AG04450 (cell line): ENCODE measurements around the gene TUB. TPM values are rescaled to one million over a fixed set of nuclear protein-coding genes. Genes with fewer than 3 reads are reported as not detected.

Experiments
- CTCF ChIA-PET: fragments of 300-600, 350-600 bp; formaldehyde crosslinking; extraction: SDS; loops from one replicate; lab custom pipeline; 2022; ENCODE audit warnings: antibody characterized with exemption, inconsistent platforms; lab: Charles Lee
- POLR2A ChIA-PET: fragments of 350-600 bp; formaldehyde crosslinking; extraction: SDS; loops from one replicate; lab custom pipeline; 2021; ENCODE audit warnings: antibody characterized with exemption, inconsistent platforms; lab: Yijun Ruan, JAX
- DNase-seq: peaks from one replicate; pipeline ENCODE4 v3.0.0-alpha.2; 2011; ENCODE audit warnings: low read depth, low spot score
- H3K27ac ChIP-seq: one replicate; pipeline ENCODE4 v1.5.1; 2012; ENCODE audit warnings: low read depth, low read length, control low read depth
- H3K27me3 ChIP-seq: one replicate; pipeline ENCODE4 v1.6.0; 2012; ENCODE audit warnings: low read length; ENCODE audit not compliant: control insufficient read depth, insufficient read depth
- H3K4me3 ChIP-seq: 2 replicates; pipeline ENCODE4 v1.5.1; 2011; ENCODE audit warnings: mild to moderate bottlenecking, low read depth, low read length, control low read depth
- H3K9me3 ChIP-seq: 2 replicates; pipeline ENCODE4 v1.5.1; 2012; ENCODE audit warnings: low read length; ENCODE audit not compliant: control insufficient read depth, insufficient read depth
- polyA plus RNA-seq: library from polyadenylated mRNA; depleted of rRNA; stranded (reverse); fragments of >200 nt; gene quantifications from 2 replicates; pipeline ENCODE4 v1.2.3, GENCODE V29; 2011
- TF ChIP-seq, protein P1 (sequence below): IDR thresholded peaks from 2 replicates; pipeline ENCODE4 v1.5.1; 2011; ENCODE audit warnings: low read depth, low read length, control low read depth, inconsistent platforms

Gene TUB
- polyA plus RNA-seq, 1 experiment = 13.9 TPM

DNA sequence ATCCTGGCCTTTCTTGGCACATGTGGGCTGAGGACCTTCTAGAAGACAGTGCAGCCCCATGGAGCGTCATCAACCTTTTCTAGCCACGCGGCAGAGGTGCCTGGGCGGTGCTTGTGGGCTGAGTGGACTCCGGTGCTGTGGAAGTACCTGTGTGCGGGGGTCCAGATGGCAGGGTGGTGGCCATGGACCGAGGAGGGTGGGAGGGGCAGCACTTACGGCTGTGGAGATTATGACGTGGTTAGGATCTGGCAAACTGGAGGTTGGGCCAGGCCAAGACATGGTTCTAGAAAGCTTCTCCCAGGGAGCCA, 2.0 kb downstream of the TUB start:
- Histone ChIP-seq H3K27me3 (no peaks in the 10 kb centered on the region), H3K27ac (no peak overlapping the region), H3K4me3 (no peak overlapping the region), H3K9me3 (no peaks in the 10 kb centered on the region)
- ChIA-PET CTCF (interaction anchor here (0.5 to 6.9 kb wide), 6 partner anchors 8 to 190 kb away, joined by 3 to 52 read pairs (median 8); no protein-coding TSS in a partner anchor), POLR2A (no interaction called here)
- TF ChIP-seq, protein P1, sequence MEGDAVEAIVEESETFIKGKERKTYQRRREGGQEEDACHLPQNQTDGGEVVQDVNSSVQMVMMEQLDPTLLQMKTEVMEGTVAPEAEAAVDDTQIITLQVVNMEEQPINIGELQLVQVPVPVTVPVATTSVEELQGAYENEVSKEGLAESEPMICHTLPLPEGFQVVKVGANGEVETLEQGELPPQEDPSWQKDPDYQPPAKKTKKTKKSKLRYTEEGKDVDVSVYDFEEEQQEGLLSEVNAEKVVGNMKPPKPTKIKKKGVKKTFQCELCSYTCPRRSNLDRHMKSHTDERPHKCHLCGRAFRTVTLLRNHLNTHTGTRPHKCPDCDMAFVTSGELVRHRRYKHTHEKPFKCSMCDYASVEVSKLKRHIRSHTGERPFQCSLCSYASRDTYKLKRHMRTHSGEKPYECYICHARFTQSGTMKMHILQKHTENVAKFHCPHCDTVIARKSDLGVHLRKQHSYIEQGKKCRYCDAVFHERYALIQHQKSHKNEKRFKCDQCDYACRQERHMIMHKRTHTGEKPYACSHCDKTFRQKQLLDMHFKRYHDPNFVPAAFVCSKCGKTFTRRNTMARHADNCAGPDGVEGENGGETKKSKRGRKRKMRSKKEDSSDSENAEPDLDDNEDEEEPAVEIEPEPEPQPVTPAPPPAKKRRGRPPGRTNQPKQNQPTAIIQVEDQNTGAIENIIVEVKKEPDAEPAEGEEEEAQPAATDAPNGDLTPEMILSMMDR = no peak
- no peak for DNase-seq

DNA sequence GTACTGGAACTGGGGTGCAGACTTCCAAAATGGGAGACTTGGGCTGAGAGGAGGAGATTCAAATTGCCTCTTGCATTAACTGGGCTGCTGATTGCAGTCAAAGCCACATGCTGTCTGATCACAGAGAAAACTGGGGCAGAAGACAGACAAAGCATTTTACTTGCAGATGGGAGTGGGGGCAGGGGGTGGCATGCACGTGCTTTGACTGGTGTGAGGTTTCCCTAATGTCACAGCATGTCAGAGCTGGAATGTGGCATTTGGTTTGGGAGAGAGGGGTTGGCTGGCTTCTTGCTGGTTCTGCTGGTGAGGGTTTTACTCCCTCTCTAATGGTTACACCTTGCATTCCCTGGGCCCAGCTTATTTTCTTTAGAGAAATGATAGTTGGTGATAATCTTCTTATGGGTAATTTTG, 2.9 kb downstream of the TUB start:
- CTCF ChIA-PET = no interaction called here

DNA sequence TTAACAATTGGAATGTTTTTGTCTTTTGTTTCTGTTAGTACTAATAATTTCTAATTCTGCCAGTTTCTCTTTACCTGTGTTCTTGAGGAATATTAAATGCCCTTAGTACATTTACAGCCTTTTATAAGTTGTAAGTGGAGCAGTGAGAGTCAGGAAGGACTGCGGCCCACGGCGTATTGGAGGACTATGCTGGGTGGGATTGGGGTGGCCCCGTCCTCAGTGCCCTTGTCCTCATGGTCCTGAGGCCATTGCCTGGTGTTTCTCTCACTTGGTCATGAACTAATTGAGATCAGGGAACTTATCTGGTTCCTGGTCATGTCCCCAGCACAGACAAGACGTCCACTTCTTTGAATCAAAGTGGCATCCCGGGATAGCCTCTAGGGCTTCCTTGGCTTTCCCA, 3.3 kb downstream of the TUB start:
- Histone ChIP-seq H3K9me3 (no peaks in the 10 kb centered on the region), H3K27ac (no peak overlapping the region), H3K27me3 (no peaks in the 10 kb centered on the region), H3K4me3 (no peak overlapping the region)
- CTCF ChIA-PET = no interaction called here
- no peak for DNase-seq
- POLR2A ChIA-PET = no interaction called here
- TF ChIP-seq, protein P1 = no peak

More for the DNA sequence above, 2.9 kb downstream of the TUB start:
- TF ChIP-seq, protein P1 = no peak
- Histone ChIP-seq H3K4me3 (no peak overlapping the region), H3K27ac (no peak overlapping the region), H3K27me3 (no peaks in the 10 kb centered on the region), H3K9me3 (no peaks in the 10 kb centered on the region)
- POLR2A ChIA-PET = no interaction called here
- no peak for DNase-seq

DNA sequence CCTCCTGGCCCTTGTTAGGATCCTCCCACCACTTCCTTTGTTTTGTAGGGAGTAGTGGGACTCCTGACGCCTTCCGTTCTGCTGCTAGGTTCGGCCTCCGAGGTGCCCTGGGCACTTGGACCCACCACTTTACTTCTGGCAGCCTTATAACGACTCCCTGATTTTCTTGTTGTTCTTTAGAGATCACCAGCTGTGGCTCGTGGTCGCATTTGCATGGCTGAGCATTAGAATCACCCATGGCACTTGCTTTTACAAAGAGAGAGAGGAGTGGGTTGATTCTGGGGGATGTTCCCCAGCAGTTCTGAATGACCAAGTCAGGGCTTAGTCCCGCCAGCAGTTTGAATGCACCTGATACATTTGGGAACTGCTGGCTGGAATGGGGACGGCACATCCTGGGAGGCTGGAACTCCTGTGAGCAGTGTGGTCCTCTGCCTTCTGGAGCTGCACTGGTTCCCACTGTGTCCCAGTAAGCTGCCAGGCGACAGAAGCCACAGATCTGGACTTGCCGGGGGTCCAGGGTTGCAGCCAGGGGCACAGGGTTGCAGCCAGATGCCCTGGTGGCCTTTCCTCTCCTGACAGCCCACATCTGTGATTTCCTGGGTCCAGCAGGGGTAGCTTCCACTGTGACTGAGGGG, 4.1 kb downstream of the TUB start:
- Histone ChIP-seq H3K4me3 (no peak overlapping the region), H3K27me3 (no peaks in the 10 kb centered on the region), H3K27ac (no peak overlapping the region), H3K9me3 (no peaks in the 10 kb centered on the region)
- ChIA-PET POLR2A (no interaction called here), CTCF (interaction anchor here (4.6 to 21.0 kb wide), 3 partner anchors 14 to 78 kb away, joined by 63 to 992 read pairs (median 384); no protein-coding TSS in a partner anchor)
- no peak for DNase-seq
- TF ChIP-seq, protein P1 = no peak

DNA sequence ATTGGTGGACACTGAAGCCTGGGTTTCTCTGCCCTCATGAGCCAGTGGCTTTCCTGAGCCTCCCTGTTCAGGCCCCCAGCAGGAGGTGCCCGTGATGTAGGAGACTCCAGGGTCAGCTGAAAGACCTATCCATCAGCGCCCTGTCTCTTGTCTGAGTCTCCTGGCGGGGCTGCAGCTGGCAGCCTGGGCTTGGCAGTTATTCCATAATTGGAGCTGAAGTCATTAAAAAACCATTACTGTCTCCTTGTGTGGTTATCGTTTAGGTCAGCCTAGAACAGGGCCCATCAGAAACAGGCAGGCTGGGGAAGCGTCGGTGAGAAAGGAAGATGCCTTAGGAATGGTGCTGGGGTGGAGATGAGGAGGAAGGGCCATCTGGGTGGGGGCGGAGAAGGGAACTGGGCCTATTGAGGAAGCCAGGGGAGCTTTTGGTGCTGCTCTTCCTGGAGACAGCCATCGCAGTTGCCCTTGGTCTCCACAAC, 5.0 kb downstream of the TUB start:
- DNase-seq = no peak
- H3K4me3 ChIP-seq = no peak overlapping the region
- no peaks in the 10 kb centered on the region for H3K27me3 ChIP-seq
- CTCF ChIA-PET = interaction anchor here (4.6 to 21.0 kb wide), 3 partner anchors 13 to 79 kb away, joined by 63 to 992 read pairs (median 384); no protein-coding TSS in a partner anchor
- no peak overlapping the region for H3K27ac ChIP-seq
- no peaks in the 10 kb centered on the region for H3K9me3 ChIP-seq
- POLR2A ChIA-PET = no interaction called here
- TF ChIP-seq, protein P1 = no peak
